GM12865 (cell line): Measurements from ENCODE around the gene JPH3.

Source experiments
- DNase-seq: peaks from one replicate; pipeline ENCODE4 v3.0.0; 2010; ENCODE audit warnings: low read depth
- H3K4me3 ChIP-seq: 2 replicates; pipeline ENCODE4 v1.5.1; 2011; ENCODE audit warnings: mild to moderate bottlenecking, low read depth, low read length, control low read depth
- TF ChIP-seq, protein P1 (sequence below): IDR thresholded peaks from 2 replicates; pipeline ENCODE4 v1.5.1; 2011; ENCODE audit warnings: low read length, control low read depth, low read depth, inconsistent platforms; ENCODE audit not compliant: insufficient read depth; ENCODE audit errors: missing control alignments

JPH3 gene

DNA sequence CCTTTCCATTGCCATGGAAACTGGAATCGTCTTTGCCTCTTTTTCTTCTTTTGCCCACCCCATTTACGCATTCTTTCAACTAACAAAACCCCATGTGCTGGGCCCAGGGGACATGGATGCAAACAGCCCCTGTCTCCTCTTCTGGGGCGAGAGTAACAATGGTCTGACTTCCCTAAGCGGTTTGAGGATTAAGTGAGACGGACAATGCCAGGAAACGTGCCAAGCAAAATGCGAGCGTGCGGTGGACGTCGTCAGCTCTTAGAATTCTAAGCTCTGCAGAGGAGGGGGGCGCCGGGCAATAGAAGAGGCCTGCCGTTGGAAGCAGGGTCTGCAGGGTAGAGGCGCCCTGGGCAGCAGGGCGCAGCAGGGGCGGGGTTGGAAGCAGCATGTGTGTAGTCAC is 42.4 kb upstream of the JPH3 start:
- DNase-seq, result no peak
- no peak overlapping the region for H3K4me3 ChIP-seq
- TF ChIP-seq, protein P1, sequence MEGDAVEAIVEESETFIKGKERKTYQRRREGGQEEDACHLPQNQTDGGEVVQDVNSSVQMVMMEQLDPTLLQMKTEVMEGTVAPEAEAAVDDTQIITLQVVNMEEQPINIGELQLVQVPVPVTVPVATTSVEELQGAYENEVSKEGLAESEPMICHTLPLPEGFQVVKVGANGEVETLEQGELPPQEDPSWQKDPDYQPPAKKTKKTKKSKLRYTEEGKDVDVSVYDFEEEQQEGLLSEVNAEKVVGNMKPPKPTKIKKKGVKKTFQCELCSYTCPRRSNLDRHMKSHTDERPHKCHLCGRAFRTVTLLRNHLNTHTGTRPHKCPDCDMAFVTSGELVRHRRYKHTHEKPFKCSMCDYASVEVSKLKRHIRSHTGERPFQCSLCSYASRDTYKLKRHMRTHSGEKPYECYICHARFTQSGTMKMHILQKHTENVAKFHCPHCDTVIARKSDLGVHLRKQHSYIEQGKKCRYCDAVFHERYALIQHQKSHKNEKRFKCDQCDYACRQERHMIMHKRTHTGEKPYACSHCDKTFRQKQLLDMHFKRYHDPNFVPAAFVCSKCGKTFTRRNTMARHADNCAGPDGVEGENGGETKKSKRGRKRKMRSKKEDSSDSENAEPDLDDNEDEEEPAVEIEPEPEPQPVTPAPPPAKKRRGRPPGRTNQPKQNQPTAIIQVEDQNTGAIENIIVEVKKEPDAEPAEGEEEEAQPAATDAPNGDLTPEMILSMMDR, result no peak

- TF ChIP-seq, protein P1, result no peak
- no peak overlapping the region for H3K4me3 ChIP-seq
- DNase-seq, result peak; percentile 9
Measured at GRCh38 chr16:87560428-87561199, 41.7 kb upstream of the JPH3 start.

DNA sequence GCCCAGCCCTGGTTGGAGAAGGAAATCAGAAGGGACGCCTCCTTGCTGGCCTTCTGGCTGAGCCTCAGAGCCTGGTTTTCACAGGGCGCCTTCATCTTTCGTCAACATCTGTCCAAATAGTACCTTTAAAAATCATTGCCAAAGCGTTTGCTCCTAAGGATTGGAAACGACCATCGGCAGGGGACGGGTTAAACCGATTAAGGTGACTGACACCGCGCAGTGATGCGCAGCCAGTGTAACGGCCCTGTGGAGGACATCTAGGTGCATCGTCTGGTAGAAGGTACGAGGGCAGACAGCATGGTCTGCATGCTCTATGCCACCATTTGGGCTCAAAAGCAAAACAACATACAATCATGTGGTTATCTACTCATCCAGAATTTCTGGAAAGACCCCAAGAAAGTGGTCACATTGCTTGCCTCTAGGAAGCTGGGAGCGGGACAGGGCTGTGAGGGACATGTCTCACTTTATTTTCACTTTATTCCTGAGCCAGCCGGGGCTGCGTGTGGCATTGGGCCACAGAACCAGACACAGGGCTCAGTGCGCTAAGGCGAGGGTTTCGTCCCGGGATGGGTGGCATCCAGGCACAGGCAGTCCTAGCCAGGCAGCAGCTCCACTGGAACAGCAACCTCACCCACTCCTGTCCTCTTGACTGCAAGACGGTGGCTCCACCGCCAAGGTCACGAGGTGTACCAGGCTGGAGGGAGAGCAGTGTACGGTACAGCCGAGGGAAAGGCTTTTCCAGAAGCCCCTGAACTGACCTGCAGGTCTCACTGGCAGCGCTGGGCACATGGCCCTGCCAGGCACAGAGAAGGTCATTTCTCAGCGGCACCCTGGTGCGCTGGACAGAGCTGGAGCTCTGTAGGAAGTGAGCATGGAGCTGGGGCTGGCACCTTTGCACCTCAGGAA is 40.9 kb upstream of the JPH3 start:
- DNase-seq, result no peak
- TF ChIP-seq, protein P1, result no peak
- H3K4me3 ChIP-seq, result no peak overlapping the region

DNA sequence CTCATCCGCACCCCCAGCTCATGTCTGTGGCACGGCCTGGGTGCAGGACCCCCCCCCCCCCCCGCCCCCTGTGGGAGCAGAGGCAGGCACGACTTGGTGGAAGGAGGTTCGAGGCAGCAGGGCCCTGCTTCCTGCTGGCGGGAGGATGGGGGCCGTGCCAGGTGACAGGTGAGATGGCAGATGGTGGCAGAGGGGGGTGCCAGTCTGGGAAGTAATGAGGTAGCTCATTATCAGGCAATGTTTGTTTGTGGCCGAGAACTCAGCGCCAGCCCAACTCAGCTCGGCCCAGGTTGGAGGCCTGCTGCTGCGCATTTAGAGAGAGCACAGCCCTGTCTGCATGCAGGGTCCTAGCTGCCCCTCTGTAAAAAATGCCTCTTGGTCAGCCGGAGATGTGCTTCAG is 40.1 kb upstream of the JPH3 start:
- H3K4me3 ChIP-seq, result no peak overlapping the region
- TF ChIP-seq, protein P1, result no peak
- no peak for DNase-seq

GRCh38 chr16:87563022-87563421 is 39.3 kb upstream of the JPH3 start:
- no peak overlapping the region for H3K4me3 ChIP-seq
- TF ChIP-seq, protein P1, result no peak
- no peak for DNase-seq

- DNase-seq, result no peak
- TF ChIP-seq, protein P1, result no peak
Measured at GRCh38 chr16:87563714-87564523, 38.4 kb upstream of the JPH3 start.

More at GRCh38 chr16:87563714-87564523, 38.4 kb upstream of the JPH3 start:
- H3K4me3 ChIP-seq, result no peak overlapping the region
